CD1c-positive myeloid dendritic cell (primary cell): Measurements from ENCODE around the gene TRAPPC2L.
"Not testable (repeated sequence)": the region's sequence is repeated elsewhere in the genome, so short reads cannot be mapped to it uniquely, and the experiment has no call there.

ENCODE experiments used
- DNase-seq: peaks from one replicate; pipeline ENCODE4 v3.0.0-alpha.2; 2016; ENCODE audit errors: extremely low spot score

TRAPPC2L gene

DNA sequence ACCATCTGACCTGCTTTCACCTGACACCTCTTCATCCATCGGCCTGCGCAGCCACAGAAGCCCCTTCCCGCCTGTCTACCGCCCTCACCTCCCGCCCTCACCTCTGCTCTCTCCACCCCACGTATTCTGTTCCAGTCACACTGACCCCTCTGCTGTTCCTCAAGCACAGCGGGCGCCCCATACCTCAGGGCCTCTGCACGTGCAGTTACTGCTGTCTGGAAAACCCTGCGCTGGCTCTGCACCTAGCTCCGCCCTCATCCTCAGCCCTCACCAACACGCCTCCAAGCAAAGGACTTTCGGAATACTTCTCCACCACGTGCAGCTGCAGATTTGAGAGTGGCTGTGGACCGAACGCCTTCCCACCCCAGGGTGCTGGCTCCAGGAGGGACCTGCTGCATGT, 34.2 kb downstream of the TRAPPC2L start:
- no peak for DNase-seq

DNA sequence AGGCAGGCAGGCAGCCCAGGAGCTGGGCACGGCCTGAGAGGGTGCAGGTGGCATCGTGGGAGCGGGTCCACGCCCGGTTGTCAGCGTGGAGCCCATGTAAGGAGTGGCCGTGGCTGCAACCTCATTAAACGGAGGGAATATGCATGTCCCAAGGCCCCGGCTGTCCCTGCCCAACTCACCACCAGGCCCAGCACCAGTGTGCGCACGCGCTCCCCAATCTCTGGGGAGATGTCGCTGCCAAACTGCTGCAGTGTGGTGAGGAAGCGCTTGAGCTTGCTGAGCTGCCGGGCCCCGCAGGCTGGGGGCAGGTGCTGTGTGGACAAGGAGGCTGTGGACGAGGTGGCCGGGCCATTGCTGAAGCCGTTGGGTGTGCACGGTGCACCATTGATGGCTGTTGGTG, 35.1 kb downstream of the TRAPPC2L start:
- DNase-seq, result no peak

DNA sequence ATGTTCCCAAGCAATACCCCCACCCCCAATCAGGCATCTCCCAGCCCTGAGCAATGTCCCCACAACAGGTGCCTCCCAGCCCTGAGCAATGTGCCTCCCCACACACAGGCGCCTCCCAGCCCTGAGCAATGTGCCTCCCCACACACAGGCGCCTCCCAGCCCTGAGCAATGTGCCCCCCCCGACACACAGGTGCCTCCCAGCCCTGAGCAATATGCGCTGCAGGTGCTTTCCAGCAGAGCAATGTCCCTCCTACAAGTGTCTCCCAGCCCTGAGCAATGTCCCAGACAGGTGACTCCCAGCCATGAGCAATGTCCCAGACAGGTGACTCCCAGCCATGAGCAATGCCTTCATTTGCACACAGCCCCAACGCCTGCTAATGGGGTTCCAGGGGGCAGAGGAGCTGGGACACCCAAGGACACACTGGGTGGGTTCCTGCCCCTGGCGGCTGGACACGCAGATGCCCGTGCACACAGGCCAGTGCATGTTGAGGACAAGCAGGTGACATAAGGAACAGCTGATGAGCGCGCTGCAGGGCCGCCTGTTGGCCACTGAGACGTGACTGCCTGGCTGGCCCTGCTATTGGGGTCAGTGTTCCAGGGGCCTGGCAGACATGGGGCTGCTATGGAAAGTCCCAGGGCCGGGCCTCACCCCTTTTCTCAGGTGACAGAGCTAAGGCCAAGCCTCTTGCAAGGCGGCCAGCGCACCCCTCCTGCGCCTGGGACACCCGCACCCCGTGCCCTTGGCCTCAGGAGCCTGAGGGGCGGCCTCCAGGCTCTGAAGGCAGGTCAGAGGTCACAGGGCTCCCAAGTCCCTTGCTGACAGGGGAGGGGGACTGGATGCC, 36.4 kb downstream of the TRAPPC2L start:
- no peak for DNase-seq

DNA sequence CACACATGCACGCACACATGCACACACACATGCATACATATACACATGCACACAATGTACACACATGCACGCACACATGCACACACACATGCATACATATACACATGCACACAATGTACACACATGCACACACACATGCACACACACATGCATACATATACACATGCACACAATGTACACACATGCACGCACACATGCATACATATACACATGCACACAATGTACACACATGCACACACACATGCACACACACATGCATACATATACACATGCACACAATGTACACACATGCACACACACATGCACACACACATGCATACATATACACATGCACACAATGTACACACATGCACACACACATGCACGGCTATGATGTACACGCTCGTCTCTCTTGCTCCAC, 37.3 kb downstream of the TRAPPC2L start:
- not testable (repeated sequence) for DNase-seq

DNA sequence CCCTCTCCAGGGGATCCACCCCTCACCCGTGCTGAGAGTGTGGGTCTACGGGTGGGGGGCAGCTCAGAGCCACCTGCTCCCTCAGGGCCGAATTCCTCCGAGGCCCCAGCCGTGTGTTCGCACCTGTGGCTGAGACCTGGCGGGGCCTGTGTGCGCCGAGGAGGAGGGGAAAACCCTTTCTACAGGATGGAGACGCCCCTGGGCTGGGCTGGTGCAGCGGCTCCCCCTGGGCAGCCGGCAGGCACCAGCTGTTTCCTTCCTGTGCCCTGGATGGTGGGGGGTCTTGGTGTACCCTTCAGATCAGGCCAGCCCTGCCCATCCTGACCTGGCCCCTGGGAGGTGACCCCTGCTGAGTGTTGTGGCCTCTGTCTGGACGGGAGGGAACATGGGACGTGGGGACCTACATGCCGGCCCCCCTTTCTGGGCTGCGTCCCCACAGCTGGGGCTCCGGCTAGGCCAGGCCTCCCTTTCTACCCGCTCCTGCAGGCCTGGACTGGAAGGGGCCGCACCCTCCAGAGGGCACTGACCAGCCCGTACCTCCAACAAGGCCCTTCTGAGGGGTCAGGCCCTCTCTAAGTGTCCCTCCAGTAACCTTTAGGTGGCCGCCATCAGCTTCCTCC, 37.9 kb downstream of the TRAPPC2L start:
- DNase-seq, result no peak

DNA sequence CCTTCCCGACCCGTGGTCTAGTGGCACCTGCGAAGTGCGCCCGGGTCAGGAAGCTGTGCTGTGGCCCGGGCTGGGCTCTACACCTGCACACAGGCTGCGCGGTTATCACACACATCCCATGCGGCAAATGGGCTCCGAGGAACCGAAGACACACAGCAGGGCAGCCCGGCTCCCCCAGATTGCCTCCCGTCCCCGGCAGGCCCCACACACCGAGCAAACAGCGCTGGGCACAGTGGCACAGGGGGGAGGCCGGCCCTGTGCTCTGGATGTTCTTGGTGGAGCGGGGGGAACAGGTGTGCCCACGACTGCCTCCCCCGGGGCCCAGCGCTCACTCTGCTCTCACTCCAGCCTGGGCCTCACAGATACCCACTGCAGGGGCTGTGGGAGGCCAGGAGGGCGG, 38.4 kb downstream of the TRAPPC2L start:
- DNase-seq, result no peak

DNA sequence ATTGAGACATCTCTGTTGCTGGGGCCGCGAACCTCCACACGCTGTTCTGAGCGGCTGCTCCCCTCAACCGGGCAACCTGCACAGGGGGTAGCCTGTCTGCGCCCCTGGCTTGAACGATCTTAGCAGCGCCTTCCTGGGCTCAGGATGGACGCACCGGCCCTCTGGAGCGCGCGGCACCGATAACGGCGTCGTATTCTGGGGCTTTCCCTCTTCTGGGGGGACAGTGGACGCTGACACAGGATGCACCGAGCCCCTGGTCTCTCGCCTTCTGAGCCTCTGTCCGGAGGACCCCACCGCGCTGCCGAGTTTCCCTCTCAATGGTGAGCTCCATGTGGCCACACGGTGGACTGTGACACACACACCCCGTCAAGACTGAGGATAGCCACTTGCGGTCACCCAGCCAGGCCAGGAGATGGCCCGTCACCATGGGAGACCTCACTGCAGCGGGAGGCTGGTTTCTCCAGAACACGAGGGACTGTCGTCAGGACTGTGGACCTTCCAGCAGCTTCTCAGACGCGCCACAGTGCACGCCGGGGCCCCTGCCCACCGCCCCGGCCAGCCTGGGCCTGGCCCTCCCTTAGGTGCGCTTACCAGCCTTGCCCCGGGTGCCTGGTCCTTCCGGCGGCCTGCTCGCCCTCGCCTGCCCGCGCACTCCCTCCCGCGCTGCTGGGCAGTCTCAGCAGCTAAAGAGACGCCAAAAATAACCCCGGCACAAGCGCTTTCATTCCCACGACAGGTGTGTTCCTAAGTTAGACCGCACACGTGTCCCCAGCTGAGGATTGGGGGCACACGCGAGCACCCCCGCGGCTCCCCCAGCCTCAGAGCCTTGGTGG, 39.5 kb downstream of the TRAPPC2L start:
- no peak for DNase-seq

DNA sequence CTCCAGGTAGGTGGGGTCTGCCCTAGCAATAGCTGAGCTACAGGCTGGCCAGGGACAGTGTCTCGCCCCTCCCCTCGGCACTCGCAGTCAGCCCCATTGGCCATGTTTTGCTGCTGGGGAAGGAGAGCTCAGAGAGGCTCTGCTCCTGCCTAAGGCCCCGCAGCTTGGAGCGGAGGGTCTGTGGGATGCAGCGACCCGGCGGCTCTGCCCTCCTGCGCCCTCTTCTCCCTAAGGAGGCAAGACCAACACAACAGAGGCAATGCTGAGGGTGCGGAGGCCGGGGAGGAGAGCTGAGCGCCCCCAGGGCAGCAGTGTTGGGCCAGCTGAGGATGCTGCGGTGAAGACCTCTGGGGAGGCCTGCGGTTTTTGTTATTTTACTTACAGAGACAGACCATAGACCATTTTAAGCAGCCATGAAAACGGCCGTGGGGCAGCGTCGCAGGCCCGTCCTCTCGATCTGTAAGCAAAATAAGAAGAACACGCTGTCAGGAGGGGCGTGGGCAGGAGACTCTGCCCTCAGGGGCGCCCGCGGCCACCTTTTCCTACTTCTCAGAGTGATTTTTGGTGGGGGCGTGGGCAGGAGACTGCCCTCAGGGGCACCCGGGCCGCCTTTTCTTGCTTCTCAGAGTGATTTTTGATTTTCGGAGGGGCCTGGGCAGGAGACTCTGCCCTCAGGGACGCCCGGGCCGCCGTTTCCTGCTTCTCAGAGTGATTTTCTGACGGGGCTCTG, 40.9 kb downstream of the TRAPPC2L start:
- no peak for DNase-seq

DNA sequence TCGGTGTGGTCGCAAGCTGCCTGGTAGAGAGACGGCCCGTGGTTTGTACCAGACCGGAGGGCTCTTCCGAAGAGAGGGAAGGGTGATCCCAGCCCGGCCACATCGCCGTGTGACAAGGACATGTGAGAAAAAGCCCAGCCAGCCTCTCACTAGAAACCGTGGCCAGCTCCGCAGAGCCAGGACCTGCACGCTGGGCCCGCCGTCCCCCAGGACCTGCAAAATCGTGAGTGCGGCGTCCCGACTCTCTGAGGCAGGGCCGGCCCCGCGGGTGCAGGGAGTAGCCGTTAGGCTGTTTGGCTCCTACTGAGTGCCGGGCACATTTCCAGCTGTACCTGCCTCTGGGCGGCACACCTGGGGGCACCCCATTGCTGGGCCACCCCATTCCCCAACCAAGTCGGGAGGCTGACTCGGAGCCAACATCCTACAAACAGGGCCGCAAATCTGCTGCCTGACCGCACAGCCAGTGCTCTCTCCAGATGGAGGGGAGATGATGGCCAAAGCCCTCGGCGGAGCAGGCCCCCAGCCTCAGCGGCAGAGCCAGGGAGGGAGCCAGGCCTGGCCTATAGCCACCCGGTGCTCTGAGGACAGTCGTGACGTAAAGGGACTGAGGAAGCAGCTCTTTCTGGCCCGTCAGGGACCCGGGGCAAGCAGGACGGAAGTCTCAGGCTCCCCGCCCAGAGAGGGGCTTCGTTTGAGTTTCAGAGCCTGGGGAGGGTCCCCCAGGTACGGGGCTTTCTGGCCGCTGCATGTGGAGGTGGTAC, 43.2 kb downstream of the TRAPPC2L start:
- no peak for DNase-seq

DNA sequence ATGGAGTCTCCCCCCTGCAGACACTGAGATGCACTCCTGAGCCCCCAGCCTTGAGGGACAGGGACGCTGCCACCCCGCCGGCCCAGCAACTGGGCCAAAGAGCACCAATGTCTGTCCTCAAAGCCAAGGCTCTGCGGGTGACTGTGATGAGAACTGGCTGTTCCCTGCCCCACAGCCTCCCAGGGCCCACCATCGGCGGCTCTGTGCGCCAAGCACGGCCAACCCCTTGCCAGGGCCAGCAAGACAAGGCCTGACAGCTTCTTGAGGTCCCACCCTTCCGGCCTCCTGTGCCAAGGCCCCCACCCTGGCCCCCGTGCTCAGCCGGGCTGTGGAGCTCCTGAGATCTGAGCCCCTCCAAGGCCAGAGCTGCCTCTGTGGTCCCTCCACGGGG, 43.7 kb downstream of the TRAPPC2L start:
- DNase-seq, result no peak

DNA sequence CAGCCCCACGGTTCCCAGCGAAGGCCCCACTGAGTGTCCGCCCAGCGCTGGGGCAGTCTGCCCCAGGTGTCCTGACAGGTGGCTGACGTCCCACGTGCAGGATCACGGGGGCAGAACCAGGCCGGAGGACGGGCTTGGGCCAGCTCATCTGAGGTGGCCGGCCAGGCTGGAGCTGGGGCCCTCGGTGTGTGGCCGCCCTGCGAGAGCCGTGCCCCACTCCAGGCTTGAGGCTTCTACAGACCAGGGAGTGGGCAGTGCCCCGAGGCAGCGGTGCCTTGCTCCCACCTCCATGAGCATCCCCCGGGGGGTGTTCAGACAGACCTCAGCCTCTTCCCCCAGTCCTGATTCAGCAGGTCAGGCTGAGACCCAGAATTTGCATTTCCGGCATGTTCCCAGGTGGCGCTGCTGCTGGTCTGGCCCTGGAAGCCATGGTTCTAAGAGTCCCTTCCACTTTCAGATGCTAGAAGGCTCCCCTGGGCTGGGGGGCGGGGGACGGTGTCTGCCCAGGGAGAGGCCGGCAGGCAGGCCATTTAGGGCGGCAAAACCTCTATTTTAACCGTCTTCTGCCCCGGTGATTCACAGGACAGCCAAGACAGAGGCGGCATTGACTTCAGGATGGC, 44.9 kb downstream of the TRAPPC2L start:
- DNase-seq, result no peak

DNA sequence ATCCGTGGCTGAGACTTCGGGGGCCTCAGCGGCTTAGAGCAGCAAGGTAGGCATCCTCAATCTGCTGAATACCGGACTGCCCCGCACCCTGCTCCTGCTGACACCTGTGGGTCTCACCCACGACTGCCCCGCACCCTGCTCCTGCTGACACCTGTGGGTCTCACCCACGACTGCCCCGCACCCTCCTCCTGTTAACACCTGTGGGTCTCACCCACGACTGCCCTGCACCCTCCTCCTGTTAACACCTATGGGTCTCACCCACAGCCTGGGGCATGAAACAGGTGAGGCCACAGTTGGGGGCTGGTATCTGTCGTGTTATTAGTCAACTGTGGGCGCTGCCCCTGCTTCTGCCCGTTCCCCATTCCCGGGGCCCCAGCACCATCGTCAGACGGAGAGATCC, 45.8 kb downstream of the TRAPPC2L start:
- DNase-seq, result no peak

DNA sequence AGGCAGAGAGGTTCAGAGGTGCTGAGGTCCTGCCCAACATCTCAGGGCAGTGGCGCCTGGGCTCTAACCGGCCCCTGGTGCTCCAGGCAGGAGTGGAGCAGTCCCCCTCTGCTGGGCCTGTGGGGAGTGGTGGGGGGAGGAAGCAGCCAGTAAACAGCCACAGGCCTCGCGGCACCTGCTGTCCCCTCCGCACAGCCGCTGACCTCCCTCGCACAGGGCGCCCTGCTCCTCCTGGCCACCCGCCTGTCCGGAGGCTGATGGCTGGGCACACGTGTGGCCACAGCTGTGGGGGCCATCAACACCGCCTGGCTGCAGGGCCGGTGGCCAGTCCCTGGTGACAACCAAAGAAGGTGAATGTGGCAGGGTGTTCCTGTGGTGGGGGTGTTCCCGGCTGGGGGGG, 46.3 kb downstream of the TRAPPC2L start:
- no peak for DNase-seq

DNA sequence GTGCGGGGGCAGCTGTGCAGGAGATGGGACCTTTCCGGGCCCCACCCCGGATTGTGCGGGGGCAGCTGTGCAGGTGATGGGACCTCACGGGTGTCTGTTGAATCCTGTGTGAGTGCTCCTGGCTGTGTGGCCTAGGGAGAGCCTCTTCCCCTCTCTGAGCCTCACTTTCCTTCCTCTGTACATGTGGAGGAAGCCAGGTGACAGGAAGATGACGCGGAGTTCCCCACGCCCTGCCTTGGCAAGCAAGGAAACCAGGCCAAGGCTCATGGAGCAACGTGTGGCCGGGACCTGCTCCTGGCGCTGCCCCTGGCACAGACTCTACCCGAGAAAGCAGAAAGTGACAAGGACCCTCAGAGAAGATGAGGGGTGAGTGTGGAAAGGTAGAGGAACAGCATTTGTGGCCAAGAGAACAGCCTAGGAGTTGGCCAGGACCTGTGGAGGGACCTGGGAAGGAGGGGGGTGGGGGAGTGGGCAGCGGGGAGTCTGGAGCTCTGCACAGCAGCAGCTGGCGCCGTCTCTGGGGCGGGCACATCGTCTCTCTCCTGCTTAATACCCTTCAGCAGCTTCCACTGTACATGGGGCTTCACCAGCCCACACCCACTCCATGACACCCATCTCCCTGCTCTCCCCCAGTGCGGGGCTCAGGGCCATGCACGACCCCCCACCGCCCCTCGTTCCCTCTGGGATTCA, 47.9 kb downstream of the TRAPPC2L start:
- no peak for DNase-seq

DNA sequence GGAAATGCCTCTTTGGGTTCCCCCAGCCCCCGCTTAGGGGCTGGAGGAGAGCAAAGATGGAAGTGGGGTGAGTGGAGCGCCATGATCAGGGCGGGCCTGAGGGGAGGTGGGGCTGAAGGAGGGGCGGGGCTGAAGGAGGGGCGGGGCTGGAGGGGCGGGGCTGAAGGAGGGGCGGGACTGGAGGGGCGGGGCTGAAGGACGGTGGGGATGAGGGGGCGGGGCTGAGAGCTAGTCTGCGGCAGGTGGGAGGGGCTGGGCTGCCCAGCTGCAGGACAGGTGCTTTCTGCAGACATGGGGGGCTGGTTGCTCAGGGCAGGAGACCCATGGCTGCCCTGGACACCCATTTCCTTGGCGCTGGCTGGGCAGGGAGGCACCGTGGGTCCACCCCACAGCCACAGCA, 48.6 kb downstream of the TRAPPC2L start:
- DNase-seq, result no peak

DNA sequence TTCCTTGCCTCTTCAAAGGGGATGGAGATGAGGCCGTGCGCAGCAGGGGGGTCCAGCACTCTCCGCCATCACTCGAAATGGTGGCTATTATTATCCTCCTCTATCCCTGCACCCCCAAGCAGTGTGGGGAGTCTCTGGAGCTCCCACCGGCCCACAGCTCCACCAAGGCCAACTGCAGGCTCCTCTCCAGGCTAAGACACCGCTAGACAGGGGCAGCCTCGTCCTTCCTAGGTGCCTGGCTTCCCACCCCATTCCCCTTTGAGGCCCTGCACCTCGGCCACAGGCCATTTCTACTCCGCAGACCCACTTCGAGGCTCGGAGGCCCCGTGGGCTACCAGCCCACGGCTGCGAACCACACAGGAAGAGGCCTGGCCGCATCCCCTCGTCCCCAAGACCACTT, 49.1 kb downstream of the TRAPPC2L start:
- no peak for DNase-seq

DNA sequence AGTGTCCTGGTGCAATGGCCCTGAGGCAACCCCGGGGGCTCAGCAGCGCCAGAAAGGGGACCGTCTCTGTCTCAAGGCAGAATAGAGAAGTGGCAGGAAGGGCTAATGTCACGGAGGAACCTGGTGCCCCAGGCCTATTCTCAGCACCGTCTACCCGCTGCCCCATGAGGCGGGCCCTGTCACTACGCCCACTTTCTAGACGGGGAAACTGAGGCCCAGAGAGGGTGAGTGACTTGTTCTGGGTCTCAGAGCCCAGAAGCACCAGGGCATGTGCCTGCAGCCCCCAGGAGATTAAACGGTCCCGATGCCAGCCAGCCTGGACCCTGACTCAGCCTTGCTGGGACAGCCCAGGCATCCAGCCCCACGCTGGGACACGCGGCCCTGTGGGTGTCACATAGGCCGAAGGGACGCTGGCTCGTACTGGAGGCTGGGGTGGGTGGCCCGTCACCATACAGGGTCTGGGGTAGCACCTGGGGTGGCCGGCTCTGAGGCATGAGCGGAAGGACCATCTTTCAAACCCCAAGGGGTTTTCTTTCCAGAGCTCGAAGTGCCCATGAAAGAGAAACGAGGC, 49.7 kb downstream of the TRAPPC2L start:
- DNase-seq, result no peak

DNA sequence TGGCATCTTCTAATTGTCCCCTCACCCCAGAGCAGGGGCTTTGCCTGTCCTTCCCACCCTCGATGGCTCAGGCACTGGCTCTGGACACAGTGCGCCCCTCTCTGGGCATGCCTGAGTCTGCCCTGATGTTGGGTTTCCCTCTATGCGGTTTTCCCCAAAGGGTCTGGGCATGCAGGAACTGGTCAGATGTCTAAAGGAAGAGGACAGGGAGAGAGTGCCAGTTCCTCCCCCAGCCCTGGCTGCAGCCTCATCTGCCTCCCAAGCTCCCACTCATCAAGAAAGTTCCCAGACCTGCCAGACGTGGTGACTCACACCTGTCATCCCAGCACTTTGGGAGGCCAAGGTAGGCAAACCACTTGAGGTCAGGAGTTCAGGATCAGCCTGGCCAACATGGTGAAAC, 50.8 kb downstream of the TRAPPC2L start:
- no peak for DNase-seq

DNA sequence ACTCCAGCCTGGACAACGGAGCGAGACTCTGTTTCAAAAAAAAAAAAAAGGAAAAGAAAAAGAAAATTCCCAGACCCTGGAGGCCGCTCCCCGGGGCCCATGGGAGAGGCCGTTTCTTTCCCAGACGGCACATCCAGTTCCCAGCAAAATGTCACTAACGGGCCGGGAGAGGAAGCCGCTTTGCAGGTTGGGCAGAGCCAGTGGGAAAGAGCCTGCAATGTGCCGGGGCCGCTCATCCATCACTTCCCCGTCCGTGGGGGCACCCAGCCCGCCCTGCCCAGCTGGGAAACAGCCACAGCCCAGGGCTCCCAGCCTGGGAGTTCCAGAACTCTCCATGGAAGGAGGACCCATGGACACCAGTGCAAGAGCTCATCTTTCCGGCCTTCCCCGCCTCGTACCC, 51.4 kb downstream of the TRAPPC2L start:
- no peak for DNase-seq
